GM18502 (cell line): ENCODE data around the gene SLC8A3.

Experiments
- ATAC-seq: cut with Tn5 transposase; IDR thresholded peaks from one replicate; pipeline ENCODE4 v1.9.1; 2021; ENCODE audit warnings: mild to moderate bottlenecking; ENCODE audit not compliant: unreplicated experiment, poor library complexity

The SLC8A3 gene

GRCh38 chr14:70123796-70124195 is 65.0 kb downstream of the SLC8A3 start:
- no peak for ATAC-seq

- ATAC-seq = no peak
These were observed 67.2 kb downstream of the SLC8A3 start for GRCh38 chr14:70121521-70121920.

- no peak for ATAC-seq
These were observed 70.7 kb downstream of the SLC8A3 start for GRCh38 chr14:70118064-70118463.

GRCh38 chr14:70116278-70116677 is 72.5 kb downstream of the SLC8A3 start:
- ATAC-seq = no peak

GRCh38 chr14:70114621-70115156 is 74.1 kb downstream of the SLC8A3 start:
- ATAC-seq = no peak

GRCh38 chr14:70113211-70113610 is 75.5 kb downstream of the SLC8A3 start:
- ATAC-seq = no peak

- no peak for ATAC-seq
These were observed 80.3 kb downstream of the SLC8A3 start for GRCh38 chr14:70108419-70108818.

- no peak for ATAC-seq
These were observed 81.4 kb downstream of the SLC8A3 start for GRCh38 chr14:70107309-70107708.

GRCh38 chr14:70100071-70100470 is 88.7 kb downstream of the SLC8A3 start:
- no peak for ATAC-seq

- no peak for ATAC-seq
These were observed 90.4 kb downstream of the SLC8A3 start for GRCh38 chr14:70098250-70098809.

GRCh38 chr14:70097576-70098249 is 91.0 kb downstream of the SLC8A3 start:
- ATAC-seq = no peak

- ATAC-seq = no peak
These were observed 91.9 kb downstream of the SLC8A3 start for GRCh38 chr14:70096866-70097265.

GRCh38 chr14:70094631-70095030 is 94.1 kb downstream of the SLC8A3 start:
- ATAC-seq = no peak

GRCh38 chr14:70094106-70094505 is 94.6 kb downstream of the SLC8A3 start:
- ATAC-seq = no peak

- no peak for ATAC-seq
These were observed 95.6 kb downstream of the SLC8A3 start for GRCh38 chr14:70093156-70093555.

GRCh38 chr14:70087380-70087697 is 101.4 kb downstream of the SLC8A3 start:
- no peak for ATAC-seq

GRCh38 chr14:70086685-70087379 is 101.9 kb downstream of the SLC8A3 start:
- ATAC-seq = no peak

GRCh38 chr14:70084226-70084625 is 104.5 kb downstream of the SLC8A3 start:
- no peak for ATAC-seq

- no peak for ATAC-seq
These were observed 106.4 kb downstream of the SLC8A3 start for GRCh38 chr14:70082394-70082793.

- ATAC-seq = no peak
These were observed 108.7 kb downstream of the SLC8A3 start for GRCh38 chr14:70080076-70080475.

GRCh38 chr14:70078329-70078728 is 110.4 kb downstream of the SLC8A3 start:
- no peak for ATAC-seq

GRCh38 chr14:70077720-70078119 is 111.0 kb downstream of the SLC8A3 start:
- no peak for ATAC-seq
